ENCODE results near the gene PRR29.

- TF ChIP-seq ZSCAN18 (CRISPR knock-in tag; IDR thresholded peaks at IDR 0.05), result no peak
- no peak for TF ChIP-seq ATF6 (CRISPR knock-in tag; IDR thresholded peaks at IDR 0.05)
- no peak for TF ChIP-seq CTCF (IDR thresholded peaks at IDR 0.05)
- TF ChIP-seq ELF4 (CRISPR knock-in tag; IDR thresholded peaks at IDR 0.05; ENCODE audit: low read depth), result no peak
- no peak for TF ChIP-seq ATF3 (CRISPR knock-in tag; conservative IDR thresholded peaks at IDR 0.05)
- no peak for TF ChIP-seq JUN (CRISPR knock-in tag; IDR thresholded peaks at IDR 0.05)
- TF ChIP-seq EMX1 (CRISPR knock-in tag; IDR thresholded peaks at IDR 0.05), result no peak
- no peak for TF ChIP-seq ESRRA (CRISPR knock-in tag; IDR thresholded peaks at IDR 0.05; ENCODE audit: borderline replicate concordance)
- no peak for TF ChIP-seq MAX (CRISPR knock-in tag; IDR thresholded peaks at IDR 0.05)
Measured at GRCh38 chr17:64036198-64036922, 38.2 kb downstream of the PRR29 start.

Data from WTC11 (cell line).